ENCODE results near the gene TRPM3. TPM values are rescaled to one million over a fixed set of nuclear protein-coding genes. Genes with fewer than 3 reads are reported as not detected.

TRPM3 gene
- total RNA-seq, 1 experiment from 2014 or later: not detected

GRCh38 chr9:70940605-70941004 is 180.8 kb downstream of the TRPM3 start:
- DNase-seq (ENCODE audit: low read depth, low spot score) (no peak), ATAC-seq (no peak)
- in situ Hi-C loops (cut with HindIII; ENCODE audit: low pct_unique_long_range_greater_than_20kb, low sequenced_read_pairs): no loop called here
- POLR2A ChIA-PET: no interaction called here
- CTCF ChIA-PET: no interaction called here
- no peak overlapping the region for H3K4me3 ChIP-seq (ENCODE audit: low read depth in 2 of 2, low read length in 2 of 2)
- H3K27ac ChIP-seq (ENCODE audit: low read length): no peak overlapping the region
- no peaks in the 10 kb centered on the region for H3K4me1 ChIP-seq (ENCODE audit: control insufficient read depth, insufficient read depth, low read length)
- no peaks in the 10 kb centered on the region for H3K27me3 ChIP-seq (ENCODE audit: control insufficient read depth, insufficient read depth, low read length)
- BruUV-seq (replicated peaks): no TSS peak
- no peaks in the 10 kb centered on the region for H3K9me3 ChIP-seq (ENCODE audit: control insufficient read depth, insufficient read depth, low read depth, low read length)
- TF ChIP-seq CTCF (IDR thresholded peaks at IDR 0.05) (no peak), POLR2AphosphoS5 (IDR thresholded peaks at IDR 0.05; ENCODE audit: low read depth, low read length) (no peak), REST (IDR thresholded peaks at IDR 0.05; ENCODE audit: insufficient read depth in 1 of 2, low read depth in 2 of 2, low read length in 1 of 2) (no peak), TCF7L2 (IDR thresholded peaks at IDR 0.05; ENCODE audit: low read depth, low read length) (no peak), SIN3A (IDR thresholded peaks at IDR 0.05; ENCODE audit: borderline replicate concordance, insufficient read depth, low read depth, low read length) (no peak)
- no peaks in the 10 kb centered on the region for H3K36me3 ChIP-seq (ENCODE audit: control insufficient read depth, insufficient read depth, low read length)
- intact Hi-C loops (cut with micrococcal nuclease; ENCODE audit: unreplicated experiment): no loop called here

- H3K4me1 ChIP-seq (ENCODE audit: control insufficient read depth, insufficient read depth, low read length): no peaks in the 10 kb centered on the region
- no peaks in the 10 kb centered on the region for H3K9me3 ChIP-seq (ENCODE audit: control insufficient read depth, insufficient read depth, low read depth, low read length)
- CTCF ChIA-PET: no interaction called here
- no peak for DNase-seq (ENCODE audit: low read depth, low spot score)
- no peak for ATAC-seq
- H3K36me3 ChIP-seq (ENCODE audit: control insufficient read depth, insufficient read depth, low read length): no peaks in the 10 kb centered on the region
- TF ChIP-seq TCF7L2 (IDR thresholded peaks at IDR 0.05; ENCODE audit: low read depth, low read length): no peak
- no peak for TF ChIP-seq SIN3A (IDR thresholded peaks at IDR 0.05; ENCODE audit: borderline replicate concordance, insufficient read depth, low read depth, low read length)
- no peak for TF ChIP-seq CTCF (IDR thresholded peaks at IDR 0.05)
- no peak for TF ChIP-seq POLR2AphosphoS5 (IDR thresholded peaks at IDR 0.05; ENCODE audit: low read depth, low read length)
- TF ChIP-seq REST (IDR thresholded peaks at IDR 0.05; ENCODE audit: insufficient read depth in 1 of 2, low read depth in 2 of 2, low read length in 1 of 2): no peak
- in situ Hi-C loops (cut with HindIII; ENCODE audit: low pct_unique_long_range_greater_than_20kb, low sequenced_read_pairs): no loop called here
- no peak overlapping the region for H3K27ac ChIP-seq (ENCODE audit: low read length)
- no TSS peak for BruUV-seq (replicated peaks)
- POLR2A ChIA-PET: no interaction called here
- intact Hi-C loops (cut with micrococcal nuclease; ENCODE audit: unreplicated experiment): loop anchor here (10.0 kb wide), 1 partner anchor 58 kb away; no protein-coding TSS in a partner anchor
- H3K27me3 ChIP-seq (ENCODE audit: control insufficient read depth, insufficient read depth, low read length): no peaks in the 10 kb centered on the region
- H3K4me3 ChIP-seq (ENCODE audit: low read depth in 2 of 2, low read length in 2 of 2): no peak overlapping the region
Measured at GRCh38 chr9:70936536-70936935, 184.9 kb downstream of the TRPM3 start.

Measured in Panc1 (cell line).